Mucosa of gallbladder (tissue), 1 donor: Measurements from ENCODE around the gene CR1L. TPM values are rescaled to one million over a fixed set of nuclear protein-coding genes. Genes with fewer than 3 reads are reported as not detected.
"Not testable (repeated sequence)": the region's sequence is repeated elsewhere in the genome, so short reads cannot be mapped to it uniquely, and the experiment has no call there.

Source experiments
- DNase-seq: peaks from one replicate; pipeline ENCODE4 v3.0.0-alpha.2; 2020; ENCODE audit warnings: low spot score
- total RNA-seq: library from RNA; stranded (reverse); gene quantifications from one replicate; pipeline ENCODE4 v1.2.1, GENCODE V29; 2021
- donor health status: DM: no; HTN: no; CAD: no.

Gene CR1L
- total RNA-seq, 1 donor from 2014 or later: not detected

GRCh38 chr1:207646171-207646570 is 1.2 kb downstream of the CR1L start:
- DNase-seq: no peak

GRCh38 chr1:207646944-207647579 is 2.1 kb downstream of the CR1L start:
- no peak for DNase-seq

- DNase-seq: no peak
Measured at GRCh38 chr1:207647671-207648333, 2.9 kb downstream of the CR1L start.

- DNase-seq: no peak
Measured at GRCh38 chr1:207648334-207649209, 3.6 kb downstream of the CR1L start.

- DNase-seq: no peak
Measured at GRCh38 chr1:207649210-207649753, 4.3 kb downstream of the CR1L start.

- DNase-seq: no peak
Measured at GRCh38 chr1:207649865-207650580, 5.1 kb downstream of the CR1L start.

- DNase-seq: no peak
Measured at GRCh38 chr1:207651583-207651982, 6.7 kb downstream of the CR1L start.

- no peak for DNase-seq
Measured at GRCh38 chr1:207654320-207654719, 9.4 kb downstream of the CR1L start.

GRCh38 chr1:207658408-207658807 is 13.5 kb downstream of the CR1L start:
- DNase-seq: no peak

- no peak for DNase-seq
Measured at GRCh38 chr1:207658904-207659485, 14.1 kb downstream of the CR1L start.

- peak; percentile 67 for DNase-seq
Measured at GRCh38 chr1:207659545-207660153, 14.7 kb downstream of the CR1L start.

- not testable (repeated sequence) for DNase-seq
Measured at GRCh38 chr1:207661420-207661819, 16.5 kb downstream of the CR1L start.

- DNase-seq: no peak
Measured at GRCh38 chr1:207666342-207666741, 21.4 kb downstream of the CR1L start.

- no peak for DNase-seq
Measured at GRCh38 chr1:207669528-207670009, 24.6 kb downstream of the CR1L start.

- no peak for DNase-seq
Measured at GRCh38 chr1:207670192-207670591, 25.3 kb downstream of the CR1L start.

- no peak for DNase-seq
Measured at GRCh38 chr1:207670997-207671396, 26.1 kb downstream of the CR1L start.

GRCh38 chr1:207672522-207673130 is 27.7 kb downstream of the CR1L start:
- DNase-seq: peak; percentile 27

GRCh38 chr1:207673399-207673798 is 28.5 kb downstream of the CR1L start:
- no peak for DNase-seq

- no peak for DNase-seq
Measured at GRCh38 chr1:207676153-207676552, 31.2 kb downstream of the CR1L start.
